H9 (cell line): ENCODE results near the gene GABBR2. TPM values are rescaled to one million over a fixed set of nuclear protein-coding genes. Genes with fewer than 3 reads are reported as not detected.

ENCODE experiments used
- DNase-seq: peaks from one replicate; pipeline ENCODE4 v3.0.0-alpha.2; 2017
- H2AFZ ChIP-seq: one replicate; pipeline ENCODE4 v1.6.1; 2013; ENCODE audit warnings: mild to moderate bottlenecking, low read length, control low read depth, moderate library complexity
- H2AK5ac ChIP-seq: 2 replicates; pipeline ENCODE4 v1.6.1; 2013; ENCODE audit warnings: low read length, control low read depth, mixed read lengths; ENCODE audit not compliant: insufficient read length
- H2BK120ac ChIP-seq: one replicate; pipeline ENCODE4 v1.6.1; 2013; ENCODE audit warnings: low read depth, mild to moderate bottlenecking, low read length, control low read depth, inconsistent platforms; ENCODE audit not compliant: poor library complexity, severe bottlenecking
- H2BK12ac ChIP-seq: 2 replicates; pipeline ENCODE4 v1.6.1; 2013; ENCODE audit warnings: low read length, control low read depth, mixed read lengths, low read depth; ENCODE audit not compliant: insufficient read length
- H2BK15ac ChIP-seq: 2 replicates; pipeline ENCODE4 v1.6.1; 2013; ENCODE audit warnings: low read depth, low read length, control low read depth
- H2BK20ac ChIP-seq: one replicate; pipeline ENCODE4 v1.6.1; 2013; ENCODE audit warnings: low read depth, mild to moderate bottlenecking, low read length, control low read depth, inconsistent platforms; ENCODE audit not compliant: poor library complexity, severe bottlenecking
- H2BK5ac ChIP-seq: 2 replicates; pipeline ENCODE4 v1.6.1; 2013; ENCODE audit warnings: low read length, control low read depth, mixed read lengths; ENCODE audit not compliant: insufficient read length
- H3K14ac ChIP-seq: 2 replicates; pipeline ENCODE4 v1.6.1; 2013; ENCODE audit warnings: low read length, control low read depth; ENCODE audit not compliant: insufficient read depth
- H3K18ac ChIP-seq: 2 replicates; pipeline ENCODE4 v1.6.1; 2013; ENCODE audit warnings: low read depth, mild to moderate bottlenecking, mixed read lengths, low read length, control low read depth; ENCODE audit not compliant: insufficient read length
- H3K23ac ChIP-seq: 2 replicates; pipeline ENCODE4 v1.6.1; 2013; ENCODE audit warnings: low read length, control low read depth, mixed read lengths, low read depth; ENCODE audit not compliant: insufficient read length
- H3K23me2 ChIP-seq: 2 replicates; pipeline ENCODE4 v1.6.1; 2013; ENCODE audit warnings: low read depth, mild to moderate bottlenecking, mixed read lengths, low read length, control low read depth; ENCODE audit not compliant: insufficient read length, poor library complexity, severe bottlenecking
- H3K27ac ChIP-seq: 2 replicates; pipeline ENCODE4 v1.5.1; 2013; ENCODE audit warnings: low read length, control low read depth, mixed read lengths, low read depth; ENCODE audit not compliant: insufficient read length
- H3K27me3 ChIP-seq: 2 replicates; pipeline ENCODE4 v1.6.1; 2013; ENCODE audit warnings: low read length, control low read depth, inconsistent platforms; ENCODE audit not compliant: insufficient read depth
- H3K4ac ChIP-seq: 2 replicates; pipeline ENCODE4 v1.6.1; 2013; ENCODE audit warnings: low read depth, mild to moderate bottlenecking, control low read depth, inconsistent platforms, low read length, moderate library complexity
- H3K4me1 ChIP-seq: 2 replicates; pipeline ENCODE4 v1.6.1; 2013; ENCODE audit warnings: low read length, control low read depth, inconsistent platforms; ENCODE audit not compliant: insufficient read depth
- H3K4me2 ChIP-seq: 2 replicates; pipeline ENCODE4 v1.6.1; 2013; ENCODE audit warnings: low read length, control low read depth, mixed read lengths; ENCODE audit not compliant: insufficient read length, insufficient read depth
- H3K56ac ChIP-seq: 2 replicates; pipeline ENCODE4 v1.6.1; 2013; ENCODE audit warnings: low read depth, mild to moderate bottlenecking, mixed read lengths, low read length, control low read depth; ENCODE audit not compliant: insufficient read length
- H3K79me1 ChIP-seq: 2 replicates; pipeline ENCODE4 v1.6.1; 2013; ENCODE audit warnings: low read depth, mild to moderate bottlenecking, moderate library complexity, low read length, control low read depth, inconsistent platforms; ENCODE audit not compliant: insufficient read depth, poor library complexity, severe bottlenecking
- H3K79me2 ChIP-seq: 2 replicates; pipeline ENCODE4 v1.6.1; 2013; ENCODE audit warnings: low read length, control low read depth, inconsistent platforms; ENCODE audit not compliant: insufficient read depth
- H3K9ac ChIP-seq: 2 replicates; pipeline ENCODE4 v1.6.1; 2013; ENCODE audit warnings: low read length, control low read depth, mixed read lengths; ENCODE audit not compliant: insufficient read length; ENCODE audit errors: extremely low read depth
- H3K9me3 ChIP-seq: one replicate; pipeline ENCODE4 v1.6.1; 2013; ENCODE audit warnings: low read depth, low read length, inconsistent platforms; ENCODE audit not compliant: control insufficient read depth
- H3T11ph ChIP-seq: one replicate; pipeline ENCODE4 v1.6.1; 2013; ENCODE audit warnings: mild to moderate bottlenecking, low read length, control low read depth, inconsistent platforms
- H4K20me1 ChIP-seq: one replicate; pipeline ENCODE4 v1.6.1; 2013; ENCODE audit not compliant: control insufficient read depth, insufficient read length, insufficient read depth
- H4K5ac ChIP-seq: 2 replicates; pipeline ENCODE4 v1.6.1; 2013; ENCODE audit warnings: low read depth, mild to moderate bottlenecking, mixed read lengths, low read length, control low read depth; ENCODE audit not compliant: insufficient read length
- H4K8ac ChIP-seq: replicated peaks from 2 replicates; pipeline ENCODE4 v1.6.1; 2013; ENCODE audit warnings: low read length, control low read depth, mixed read lengths, low read depth; ENCODE audit not compliant: insufficient read length
- H4K91ac ChIP-seq: 2 replicates; pipeline ENCODE4 v1.6.1; 2013; ENCODE audit warnings: low read depth, mild to moderate bottlenecking, moderate library complexity, mixed read lengths, low read length, control low read depth; ENCODE audit not compliant: insufficient read length
- H3K27ac Mint-ChIP-seq, 3 experiments: 2 replicates in 2 of 3; 3 replicates in 1 of 3; pipeline ENCODE4 v1.8.0; 2020 to 2021; ENCODE audit warnings: mixed read lengths in 3 of 3, mild to moderate bottlenecking in 1 of 3, moderate library complexity in 1 of 3
- H3K27me3 Mint-ChIP-seq: 2 replicates; pipeline ENCODE4 v1.8.0; 2021; ENCODE audit warnings: low read depth, mild to moderate bottlenecking, moderate library complexity, mixed read lengths
- H3K36me3 Mint-ChIP-seq, 3 experiments: 2 replicates in 2 of 3; 3 replicates in 1 of 3; pipeline ENCODE4 v1.8.0; 2020 to 2021; ENCODE audit warnings: low read depth in 3 of 3, mixed read lengths in 3 of 3; ENCODE audit not compliant: insufficient read depth in 1 of 3
- H3K4me1 Mint-ChIP-seq, 2 experiments: 2 replicates each; pipeline ENCODE4 v1.8.0; 2020; ENCODE audit warnings: mixed read lengths in 2 of 2
- H3K4me3 Mint-ChIP-seq, 2 experiments: 2 replicates in 1 of 2; 3 replicates in 1 of 2; pipeline ENCODE4 v1.8.0; 2020 to 2021; ENCODE audit warnings: mild to moderate bottlenecking in 2 of 2, mixed read lengths in 2 of 2, moderate library complexity in 1 of 2
- H3K9me3 Mint-ChIP-seq, 2 experiments: 2 replicates in 1 of 2; 3 replicates in 1 of 2; pipeline ENCODE4 v1.8.0; 2020; ENCODE audit warnings: mild to moderate bottlenecking in 2 of 2, mixed read lengths in 2 of 2, moderate library complexity in 1 of 2
- CTCF ChIP-seq: fragments of 200-600 bp; sonication (generic); conservative IDR thresholded peaks from 3 replicates; pipeline ENCODE4 v1.8.0; 2021; ENCODE audit warnings: antibody characterized with exemption, mild to moderate bottlenecking
- WGBS: extraction: QIAGEN DNeasy Blood & Tissue Kit; methylation state at CpG from one replicate; pipeline ENCODE4 v1.1.7; 2013; ENCODE audit warnings: missing lambda C conversion rate, low lambda C conversion rate, mixed read lengths; ENCODE audit not compliant: insufficient read length; ENCODE audit errors: extremely low coverage; 5-methylcytosine and 5-hydroxymethylcytosine counted together
- total RNA-seq: library from RNA; stranded (reverse); gene quantifications from 2 replicates; pipeline ENCODE4 v1.2.1, GENCODE V29; 2021

GABBR2 gene
- total RNA-seq, 1 experiment from 2014 or later: 0.66 TPM

GRCh38 chr9:98637381-98637780 is 71.4 kb downstream of the GABBR2 start:
- Histone ChIP-seq H2AFZ (no peak overlapping the region), H3K18ac (no peak overlapping the region), H3K56ac (no peak overlapping the region), H3T11ph (no peak overlapping the region), H2BK12ac (no peak overlapping the region), H3K4ac (no peak overlapping the region), H3K79me1 (no peaks in the 10 kb centered on the region), H3K27me3 (no peaks in the 10 kb centered on the region), H4K20me1 (no peaks in the 10 kb centered on the region), H3K4me2 (no peak overlapping the region), H4K8ac (no peak overlapping the region), H3K79me2 (no peaks in the 10 kb centered on the region), H2BK5ac (no peak overlapping the region), H3K9me3 (no peaks in the 10 kb centered on the region), H4K91ac (no peak overlapping the region), H3K14ac (no peak overlapping the region), H3K23me2 (no peaks in the 10 kb centered on the region), H2BK120ac (no peak overlapping the region), H3K9ac (no peak overlapping the region), H3K4me1 (no peaks in the 10 kb centered on the region; the same call in 1 of the 2 replicates), H2BK15ac (no peak overlapping the region), H2AK5ac (no peak overlapping the region), H4K5ac (no peak overlapping the region), H2BK20ac (no peak overlapping the region), H3K23ac (no peak overlapping the region), H3K27ac (no peak overlapping the region)
- Mint-ChIP-seq H3K4me3 (no peak overlapping the region), H3K27me3 (peaks cover 6% of the 10 kb centered on the region), H3K27ac (no peak overlapping the region), H3K9me3 (peaks cover 4 to 10% of the 10 kb centered on the region in 2 experiments; a peak in 4 of 5 replicates), H3K4me1 (peaks cover 9 to 13% of the 10 kb centered on the region in 2 experiments), H3K36me3 (0 out of 7 replicates have a peak, but pooled peaks cover 0 to 8% (median 0%) of the 10 kb centered on the region in 3 experiments)
- no peak for DNase-seq
- no CpG with 5 or more reads among the region's 1 CpG for WGBS
- no peak for TF ChIP-seq CTCF
